Neural crest cell (in vitro differentiated cells): ENCODE measurements around the gene TMEM187. TPM values are rescaled to one million over a fixed set of nuclear protein-coding genes. Genes with fewer than 3 reads are reported as not detected.
A peak's percentile ranks its signal among the peaks of the same experiment; 100 is the strongest.
"Not testable (repeated sequence)": the region's sequence is repeated elsewhere in the genome, so short reads cannot be mapped to it uniquely, and the experiment has no call there.

ENCODE experiments used
- DNase-seq: peaks from one replicate; pipeline ENCODE4 v3.0.0; 2021; ENCODE audit warnings: low read depth, mixed read lengths, low spot score
- H3K27ac Mint-ChIP-seq: one replicate; pipeline ENCODE4 v1.8.0; 2021; ENCODE audit warnings: mild to moderate bottlenecking, mixed read lengths; ENCODE audit not compliant: unreplicated experiment
- H3K27me3 Mint-ChIP-seq: 2 replicates; pipeline ENCODE4 v1.8.0; 2021; ENCODE audit warnings: low read depth, mild to moderate bottlenecking, mixed read lengths
- H3K36me3 Mint-ChIP-seq: 2 replicates; pipeline ENCODE4 v1.8.0; 2021; ENCODE audit warnings: low read depth, mild to moderate bottlenecking, mixed read lengths
- H3K4me1 Mint-ChIP-seq: 2 replicates; pipeline ENCODE4 v1.8.0; 2021; ENCODE audit warnings: mixed read lengths
- H3K4me3 Mint-ChIP-seq: one replicate; pipeline ENCODE4 v1.8.0; 2021; ENCODE audit warnings: mild to moderate bottlenecking, mixed read lengths
- H3K9me3 Mint-ChIP-seq: 2 replicates; pipeline ENCODE4 v1.8.0; 2021; ENCODE audit warnings: mixed read lengths
- CTCF ChIP-seq: fragments of 200-600 bp; sonication (generic); conservative IDR thresholded peaks from 2 replicates; pipeline ENCODE4 v1.5.0; 2021; ENCODE audit warnings: antibody characterized with exemption, mild to moderate bottlenecking
- total RNA-seq: library from RNA; stranded (reverse); gene quantifications from 2 replicates; pipeline ENCODE4 v1.2.1, GENCODE V29; 2021

TMEM187 gene
- total RNA-seq, 1 donor from 2014 or later: 8.0 TPM

GRCh38 chrX:153971124-153971449 lies 1.5 kb upstream of the TMEM187 start:
- Mint-ChIP-seq H3K4me3 (peak overlapping the region; percentile 98), H3K4me1 (peaks cover 53% of the 10 kb centered on the region), H3K9me3 (no peaks in the 10 kb centered on the region), H3K27me3 (peaks cover 5% of the 10 kb centered on the region), H3K27ac (peak overlapping the region; percentile 100), H3K36me3 (peaks cover 6% of the 10 kb centered on the region)
- DNase-seq: peak; percentile 78
- TF ChIP-seq CTCF: no peak

- Mint-ChIP-seq H3K36me3 (peaks cover 6% of the 10 kb centered on the region), H3K27ac (peak within 1 kb of the TSS; percentile 100), H3K4me1 (peaks cover 47% of the 10 kb centered on the region), H3K9me3 (no peaks in the 10 kb centered on the region), H3K4me3 (peak within 1 kb of the TSS; percentile 98), H3K27me3 (no peaks in the 10 kb centered on the region)
- peak; percentile 93 for DNase-seq
- no peak for TF ChIP-seq CTCF
Observed at GRCh38 chrX:153971450-153972367, 845 bp upstream of the TMEM187 start, which contains the start of gene HCFC1. Gene HCFC1, minus strand, starts transcription at chrX:153971818. Its CDS starts 978 bp downstream, at chrX:153970840.

DNA sequence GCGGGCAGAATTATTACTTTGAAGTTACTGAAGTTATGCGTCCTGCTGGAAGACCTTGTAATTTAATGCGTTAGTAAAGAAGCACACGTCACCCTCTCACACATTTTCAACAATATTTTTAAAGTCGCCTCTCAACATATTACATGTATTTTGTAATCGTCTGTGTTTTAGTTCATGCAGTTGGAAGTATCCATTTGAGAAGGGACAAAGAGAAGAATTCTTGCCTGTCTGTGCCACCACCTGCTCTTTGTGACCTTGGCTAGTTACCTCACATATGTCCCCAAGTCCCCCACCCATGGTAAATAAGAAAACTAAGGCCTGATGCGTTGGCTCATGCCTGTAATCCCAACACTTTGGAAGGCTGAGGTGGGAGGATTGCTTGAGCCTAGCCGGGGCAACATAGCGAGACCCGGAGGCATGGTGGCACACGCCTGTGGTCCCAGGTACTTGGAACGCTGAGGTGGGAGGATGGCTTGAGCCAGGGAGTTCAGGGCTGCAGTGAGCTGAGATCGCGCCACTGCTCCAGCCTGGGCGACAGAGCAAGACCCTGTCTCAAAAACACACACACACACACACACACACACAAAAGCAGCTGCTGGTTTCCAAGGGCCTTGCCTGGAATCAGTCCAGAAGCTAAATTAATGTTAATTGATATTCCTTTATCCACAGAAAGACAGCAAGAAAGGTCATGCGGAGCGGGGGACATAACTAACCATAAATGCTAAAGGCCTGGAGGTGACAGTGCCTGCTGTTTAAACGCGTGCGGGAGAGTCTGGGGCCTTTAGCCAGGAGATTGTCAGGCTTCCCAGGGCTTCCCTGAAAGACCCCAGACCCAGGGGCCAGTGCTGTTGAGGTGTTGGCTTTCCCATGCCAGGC lies 811 bp downstream of the TMEM187 start:
- DNase-seq: no peak
- no peaks in the 10 kb centered on the region for H3K27me3 Mint-ChIP-seq
- H3K4me3 Mint-ChIP-seq: peak overlapping the region; percentile 92
- peaks cover 33% of the 10 kb centered on the region for H3K4me1 Mint-ChIP-seq
- TF ChIP-seq CTCF: no peak
- peak overlapping the region; percentile 98 for H3K27ac Mint-ChIP-seq
- no peaks in the 10 kb centered on the region for H3K9me3 Mint-ChIP-seq
- H3K36me3 Mint-ChIP-seq: peaks cover 2% of the 10 kb centered on the region

GRCh38 chrX:153974003-153974725 lies 1.6 kb downstream of the TMEM187 start:
- no peak for TF ChIP-seq CTCF
- Mint-ChIP-seq H3K27me3 (no peaks in the 10 kb centered on the region), H3K4me1 (peaks cover 28% of the 10 kb centered on the region), H3K27ac (peak overlapping the region; percentile 98), H3K9me3 (no peaks in the 10 kb centered on the region), H3K36me3 (peaks cover 2% of the 10 kb centered on the region), H3K4me3 (peak overlapping the region; percentile 92)
- no peak for DNase-seq

GRCh38 chrX:153974726-153975286 lies 2.3 kb downstream of the TMEM187 start:
- no peaks in the 10 kb centered on the region for H3K9me3 Mint-ChIP-seq
- peaks cover 24% of the 10 kb centered on the region for H3K4me1 Mint-ChIP-seq
- no peak for TF ChIP-seq CTCF
- H3K36me3 Mint-ChIP-seq: peaks cover 2% of the 10 kb centered on the region
- H3K4me3 Mint-ChIP-seq: peak overlapping the region; percentile 92
- no peak overlapping the region for H3K27ac Mint-ChIP-seq
- DNase-seq: no peak
- no peaks in the 10 kb centered on the region for H3K27me3 Mint-ChIP-seq

GRCh38 chrX:153980394-153980793 lies 7.8 kb downstream of the TMEM187 start:
- DNase-seq, H3K9me3 Mint-ChIP-seq, H3K27me3 Mint-ChIP-seq, H3K36me3 Mint-ChIP-seq, H3K27ac Mint-ChIP-seq, H3K4me1 Mint-ChIP-seq, H3K4me3 Mint-ChIP-seq: not testable (repeated sequence)
